HCT116 (cell line): ENCODE results near the gene ARL4C. TPM values are rescaled to one million over a fixed set of nuclear protein-coding genes. Genes with fewer than 3 reads are reported as not detected.

ENCODE experiments used
- ATAC-seq: fragments of 200-7000 bp; cut with Tn5 transposase; 2 replicates; pipeline ENCODE4 v1.9.1; 2020; ENCODE audit warnings: mild to moderate bottlenecking, moderate library complexity
- BruUV-seq: library from RNA; stranded (reverse); fragments of 400-500 nt; replicated peaks from 2 replicates; lab custom pipeline; 2021; lab: Mats Ljungman, UMichigan
- CTCF ChIA-PET: fragments of 300-600 bp; sonication (Branson Sonifier 250); formaldehyde crosslinking; loops from one replicate; lab custom pipeline; 2021; ENCODE audit warnings: antibody characterized with exemption; lab: Charles Lee
- POLR2A ChIA-PET: fragments of 300-600, 350-600 bp; sonication (Branson Sonifier 250); formaldehyde crosslinking; loops from one replicate; lab custom pipeline; 2021; ENCODE audit warnings: antibody characterized with exemption; lab: Charles Lee
- RAD21 ChIA-PET, 2 experiments: fragments of 300-600 bp; sonication (Branson Sonifier 250); formaldehyde crosslinking; loops; one replicate each; lab custom pipeline; 2023; ENCODE audit warnings: low total read pairs in 2 of 2; ENCODE audit not compliant: uncharacterized antibody in 2 of 2, unreplicated experiment in 2 of 2, low non-redundant PET in 1 of 2; lab: Charles Lee
- DNase-seq: peaks from one replicate; pipeline ENCODE4 v3.0.0-alpha.2; 2010; ENCODE audit warnings: low read depth, low spot score
- H2AFZ ChIP-seq: fragments of 200-600 bp; shearing (Covaris generic), sonication (generic); 2 replicates; pipeline ENCODE4 v1.6.1; 2017; ENCODE audit warnings: low read depth, mixed run types, mixed read lengths, antibody characterized with exemption, low read length; ENCODE audit not compliant: poor library complexity, severe bottlenecking
- H3K27ac ChIP-seq: 2 replicates; pipeline ENCODE4 v1.5.1; 2012; ENCODE audit warnings: low read depth, low read length
- H3K27me3 ChIP-seq: fragments of 200-600 bp; sonication (generic); 2 replicates; pipeline ENCODE4 v1.6.1; 2016; ENCODE audit warnings: mixed run types, low read length, mixed read lengths; ENCODE audit not compliant: insufficient read depth
- H3K36me3 ChIP-seq, 2 experiments: fragments of 200-500 bp in 1 of 2; fragments of 200-600 bp in 1 of 2; sonication (Bioruptor generic) in 1 of 2; sonication (generic) in 1 of 2; 2 replicates each; pipeline versions ENCODE4 v1.5.1 to v1.6.1; 2014 to 2016; ENCODE audit warnings: low read length in 2 of 2, inconsistent platforms in 1 of 2, mixed read lengths in 1 of 2, mixed run types in 1 of 2; ENCODE audit not compliant: insufficient read depth in 2 of 2, control insufficient read depth in 1 of 2
- H3K4me1 ChIP-seq, 2 experiments: fragments of 200-600 bp in 1 of 2; sonication (generic) in 1 of 2; 2 replicates each; pipeline versions ENCODE4 v1.5.1 to v1.6.1; 2012 to 2017; ENCODE audit warnings: low read length in 2 of 2, inconsistent platforms in 1 of 2, mild to moderate bottlenecking in 1 of 2, mixed read lengths in 1 of 2, mixed run types in 1 of 2, moderate library complexity in 1 of 2; ENCODE audit not compliant: insufficient read depth in 2 of 2, control insufficient read depth in 1 of 2
- H3K4me2 ChIP-seq: fragments of 200-600 bp; sonication (generic); 2 replicates; pipeline ENCODE4 v1.6.1; 2017; ENCODE audit warnings: mixed run types, low read length, mixed read lengths
- H3K4me3 ChIP-seq, 2 experiments: fragments of 200-600 bp in 1 of 2; sonication (generic) in 1 of 2; replicated peaks in 1 of 2; 2 replicates each; pipeline ENCODE4 v1.5.1; 2011 to 2016; ENCODE audit warnings: low read length in 2 of 2, control low read depth in 1 of 2, low read depth in 1 of 2, mild to moderate bottlenecking in 1 of 2, mixed read lengths in 1 of 2, mixed run types in 1 of 2
- H3K79me2 ChIP-seq: fragments of 200-600 bp; sonication (generic); 2 replicates; pipeline ENCODE4 v1.6.1; 2017; ENCODE audit warnings: mild to moderate bottlenecking, mixed run types, low read length, moderate library complexity, mixed read lengths; ENCODE audit not compliant: insufficient read depth
- H3K9ac ChIP-seq: fragments of 200-600 bp; sonication (generic); 2 replicates; pipeline ENCODE4 v1.6.1; 2016; ENCODE audit warnings: low read length, mixed read lengths
- H3K9me2 ChIP-seq: fragments of 200-600 bp; sonication (generic), shearing (Covaris generic); 2 replicates; pipeline ENCODE4 v1.6.1; 2017; ENCODE audit warnings: mixed run types, mild to moderate bottlenecking, moderate library complexity; ENCODE audit not compliant: insufficient read depth
- H3K9me3 ChIP-seq, 2 experiments: fragments of 200-500 bp in 1 of 2; fragments of 200-600 bp in 1 of 2; sonication (Bioruptor generic) in 1 of 2; sonication (generic) in 1 of 2; 2 replicates each; pipeline ENCODE4 v1.6.1; 2014 to 2017; ENCODE audit warnings: low read length in 2 of 2, mixed read lengths in 2 of 2, inconsistent platforms in 1 of 2, low read depth in 1 of 2, mild to moderate bottlenecking in 1 of 2, mixed run types in 1 of 2, moderate library complexity in 1 of 2; ENCODE audit not compliant: control insufficient read depth in 1 of 2, insufficient read depth in 1 of 2
- H4K20me1 ChIP-seq: fragments of 200-600 bp; sonication (generic), shearing (Covaris generic); 2 replicates; pipeline ENCODE4 v1.6.1; 2017; ENCODE audit warnings: mixed run types, mild to moderate bottlenecking, moderate library complexity; ENCODE audit not compliant: insufficient read depth
- ATF3 ChIP-seq: IDR thresholded peaks from 2 replicates; pipeline ENCODE4 v1.6.1; 2012
- CBX3 ChIP-seq: IDR thresholded peaks from 2 replicates; pipeline ENCODE4 v1.6.1; 2012; ENCODE audit warnings: low read depth
- CTCF ChIP-seq, 3 experiments: fragments of 200-600 bp in 1 of 3; sonication (generic) in 1 of 3; IDR thresholded peaks in 2 of 3; conservative IDR thresholded peaks in 1 of 3; 2 replicates each; pipeline ENCODE4 v1.5.1; 2012 to 2017; ENCODE audit warnings: low read depth in 2 of 3, low read length in 2 of 3, antibody characterized with exemption in 1 of 3, borderline replicate concordance in 1 of 3, control low read depth in 1 of 3, mild to moderate bottlenecking in 1 of 3, mixed read lengths in 1 of 3, mixed run types in 1 of 3, moderate library complexity in 1 of 3; ENCODE audit not compliant: insufficient read depth in 1 of 3
- EGR1 ChIP-seq: IDR thresholded peaks from 2 replicates; pipeline ENCODE4 v1.6.1; 2012; ENCODE audit warnings: low read depth
- EZH2 ChIP-seq: fragments of 200-600 bp; sonication (generic); IDR thresholded peaks from 2 replicates; pipeline ENCODE4 v1.6.1; 2017; ENCODE audit warnings: antibody characterized with exemption, mixed run types
- JUND ChIP-seq: IDR thresholded peaks from 2 replicates; pipeline ENCODE4 v1.6.1; 2012
- SIN3A ChIP-seq: IDR thresholded peaks from 2 replicates; pipeline ENCODE4 v1.6.1; 2012; ENCODE audit warnings: low read depth
- SP1 ChIP-seq: IDR thresholded peaks from 2 replicates; pipeline ENCODE4 v1.6.1; 2012; ENCODE audit warnings: low read depth
- YY1 ChIP-seq: IDR thresholded peaks from 2 replicates; pipeline ENCODE4 v1.6.1; 2011; ENCODE audit warnings: low read length, low read depth, moderate library complexity, mild to moderate bottlenecking; ENCODE audit not compliant: insufficient replicate concordance; ENCODE audit errors: extremely low read depth
- intact Hi-C: fragments of 100-400 bp; cut with micrococcal nuclease; formaldehyde crosslinking; loops from 2 replicates; pipeline ENCODE4 v1.10.0; 2022
- total RNA-seq: library from RNA; stranded (reverse); gene quantifications from one replicate; pipeline ENCODE4 v1.2.1, GENCODE V29; 2021; ENCODE audit not compliant: unreplicated experiment

Gene ARL4C
- total RNA-seq, 1 experiment from 2014 or later, result 4.1 TPM

GRCh38 chr2:234497594-234498235, 834 bp upstream of the ARL4C start:
- Histone ChIP-seq H3K27ac (peak overlapping the region; percentile 28; the same call in 1 of the 2 replicates), H3K9ac (no peak overlapping the region; the same call in 1 of the 2 replicates), H3K4me2 (peak overlapping the region; percentile 56), H3K79me2 (no peaks in the 10 kb centered on the region), H2AFZ (no peak overlapping the region), H3K9me3 (no peaks in the 10 kb centered on the region), H3K4me3 (peak overlapping the region in 1 of 2 experiments; percentile 34; a peak in 1 of 4 replicates), H3K9me2 (no peaks in the 10 kb centered on the region), H4K20me1 (no peaks in the 10 kb centered on the region), H3K4me1 (peaks cover 14 to 22% of the 10 kb centered on the region in 2 experiments), H3K36me3 (no peaks in the 10 kb centered on the region), H3K27me3 (no peaks in the 10 kb centered on the region)
- intact Hi-C loops, result no loop called here
- ChIA-PET RAD21 (interaction anchor here in 1 of 2 experiments (0.6 to 1.5 kb wide), 2 partner anchors 127 to 362 kb away, joined by 3 read pairs; no protein-coding TSS in a partner anchor), POLR2A (interaction anchor here (0.7 to 2.2 kb wide), 3 partner anchors 129 to 524 kb away, joined by 3 to 9 read pairs (median 4); no protein-coding TSS in a partner anchor), CTCF (interaction anchor here (0.5 to 2.0 kb wide), 6 partner anchors 50 to 1194 kb away, joined by 3 to 6 read pairs (median 3); no protein-coding TSS in a partner anchor)
- BruUV-seq, result no TSS peak
- TF ChIP-seq EZH2, result no peak
- no peak for TF ChIP-seq JUND
- no peak for TF ChIP-seq CBX3
- TF ChIP-seq YY1, result no peak
- TF ChIP-seq SIN3A, result no peak
- TF ChIP-seq CTCF (IDR thresholded peaks at IDR 0.05 in 2 of 3, conservative IDR thresholded peaks at IDR 0.05 in 1 of 3; ENCODE audit: borderline replicate concordance in 1 of 3, insufficient read depth in 1 of 3, low read depth in 2 of 3, low read length in 2 of 3), result no peak
- TF ChIP-seq SP1, result no peak
- TF ChIP-seq ATF3, result no peak
- TF ChIP-seq EGR1, result no peak
- DNase-seq (no peak), ATAC-seq (no peak)
